Astrocyte (in vitro differentiated cells and primary cell): ENCODE results near the gene LYSMD2. TPM values are rescaled to one million over a fixed set of nuclear protein-coding genes. Genes with fewer than 3 reads are reported as not detected.

Source experiments
- DNase-seq: peaks from one replicate; pipeline ENCODE4 v3.0.0-alpha.2; 2010; ENCODE audit warnings: low read depth
- FAIRE-seq: peaks from 2 replicates; lab custom pipeline; 2011; peaks lifted over from hg19 to GRCh38; lab: Jason Lieb, UNC
- H2AFZ ChIP-seq: 2 replicates; pipeline ENCODE4 v1.6.0; 2012; ENCODE audit warnings: low read depth, low read length, inconsistent platforms
- H3K27ac ChIP-seq: 2 replicates; pipeline ENCODE4 v1.5.1; 2011; ENCODE audit warnings: low read depth, low read length, inconsistent platforms
- H3K27me3 ChIP-seq: 2 replicates; pipeline ENCODE4 v1.6.0; 2011; ENCODE audit warnings: low read length, inconsistent platforms; ENCODE audit not compliant: insufficient read depth
- H3K36me3 ChIP-seq: 2 replicates; pipeline ENCODE4 v1.5.1; 2011; ENCODE audit warnings: low read length, inconsistent platforms; ENCODE audit not compliant: insufficient read depth
- H3K4me1 ChIP-seq: 2 replicates; pipeline ENCODE4 v1.5.1; 2011; ENCODE audit warnings: low read length, inconsistent platforms; ENCODE audit not compliant: insufficient read depth
- H3K4me2 ChIP-seq: 2 replicates; pipeline ENCODE4 v1.6.0; 2012; ENCODE audit warnings: low read length, inconsistent platforms
- H3K4me3 ChIP-seq: 2 replicates; pipeline ENCODE4 v1.5.1; 2011; ENCODE audit warnings: low read depth, mild to moderate bottlenecking, low read length, inconsistent platforms; ENCODE audit not compliant: insufficient read depth
- H3K79me2 ChIP-seq: 2 replicates; pipeline ENCODE4 v1.6.0; 2012; ENCODE audit warnings: mild to moderate bottlenecking, low read length, inconsistent platforms; ENCODE audit not compliant: insufficient read depth
- H3K9ac ChIP-seq: 2 replicates; pipeline ENCODE4 v1.6.0; 2012; ENCODE audit warnings: mild to moderate bottlenecking, low read length, inconsistent platforms
- H3K9me3 ChIP-seq: 2 replicates; pipeline ENCODE4 v1.5.1; 2012; ENCODE audit warnings: low read depth, mild to moderate bottlenecking, low read length, inconsistent platforms; ENCODE audit not compliant: insufficient read depth
- H4K20me1 ChIP-seq: 2 replicates; pipeline ENCODE4 v1.6.0; 2012; ENCODE audit warnings: low read length, inconsistent platforms; ENCODE audit not compliant: insufficient read depth
- H3K27ac Mint-ChIP-seq: one replicate; pipeline ENCODE4 v1.8.0; 2021; ENCODE audit warnings: mild to moderate bottlenecking, mixed read lengths; ENCODE audit not compliant: unreplicated experiment
- H3K27me3 Mint-ChIP-seq: one replicate; pipeline ENCODE4 v1.8.0; 2021; ENCODE audit warnings: low read depth, mixed read lengths; ENCODE audit not compliant: unreplicated experiment
- H3K36me3 Mint-ChIP-seq: one replicate; pipeline ENCODE4 v1.8.0; 2021; ENCODE audit warnings: low read depth, mixed read lengths; ENCODE audit not compliant: unreplicated experiment
- H3K4me1 Mint-ChIP-seq: one replicate; pipeline ENCODE4 v1.8.0; 2021; ENCODE audit warnings: low read depth, mixed read lengths; ENCODE audit not compliant: unreplicated experiment
- H3K4me3 Mint-ChIP-seq: one replicate; pipeline ENCODE4 v1.8.0; 2021; ENCODE audit warnings: mild to moderate bottlenecking, moderate library complexity, mixed read lengths; ENCODE audit not compliant: unreplicated experiment
- H3K9me3 Mint-ChIP-seq: one replicate; pipeline ENCODE4 v1.8.0; 2021; ENCODE audit warnings: mild to moderate bottlenecking, mixed read lengths; ENCODE audit not compliant: unreplicated experiment
- EZH2 ChIP-seq: IDR thresholded peaks from 2 replicates; pipeline ENCODE4 v1.6.1; 2012; ENCODE audit warnings: mild to moderate bottlenecking, low read length, inconsistent platforms; ENCODE audit not compliant: insufficient read depth
- total RNA-seq: library from RNA; stranded (reverse); gene quantifications from 2 replicates; pipeline ENCODE4 v1.2.1, GENCODE V29; 2021
- TF ChIP-seq, protein P1 (sequence below): IDR thresholded peaks from 2 replicates; pipeline ENCODE4 v1.5.1; 2011; ENCODE audit warnings: low read depth, mild to moderate bottlenecking, inconsistent platforms, low read length, moderate library complexity; ENCODE audit not compliant: insufficient read depth

Gene LYSMD2
- total RNA-seq, 1 donor from 2014 or later: 3.4 TPM

DNA sequence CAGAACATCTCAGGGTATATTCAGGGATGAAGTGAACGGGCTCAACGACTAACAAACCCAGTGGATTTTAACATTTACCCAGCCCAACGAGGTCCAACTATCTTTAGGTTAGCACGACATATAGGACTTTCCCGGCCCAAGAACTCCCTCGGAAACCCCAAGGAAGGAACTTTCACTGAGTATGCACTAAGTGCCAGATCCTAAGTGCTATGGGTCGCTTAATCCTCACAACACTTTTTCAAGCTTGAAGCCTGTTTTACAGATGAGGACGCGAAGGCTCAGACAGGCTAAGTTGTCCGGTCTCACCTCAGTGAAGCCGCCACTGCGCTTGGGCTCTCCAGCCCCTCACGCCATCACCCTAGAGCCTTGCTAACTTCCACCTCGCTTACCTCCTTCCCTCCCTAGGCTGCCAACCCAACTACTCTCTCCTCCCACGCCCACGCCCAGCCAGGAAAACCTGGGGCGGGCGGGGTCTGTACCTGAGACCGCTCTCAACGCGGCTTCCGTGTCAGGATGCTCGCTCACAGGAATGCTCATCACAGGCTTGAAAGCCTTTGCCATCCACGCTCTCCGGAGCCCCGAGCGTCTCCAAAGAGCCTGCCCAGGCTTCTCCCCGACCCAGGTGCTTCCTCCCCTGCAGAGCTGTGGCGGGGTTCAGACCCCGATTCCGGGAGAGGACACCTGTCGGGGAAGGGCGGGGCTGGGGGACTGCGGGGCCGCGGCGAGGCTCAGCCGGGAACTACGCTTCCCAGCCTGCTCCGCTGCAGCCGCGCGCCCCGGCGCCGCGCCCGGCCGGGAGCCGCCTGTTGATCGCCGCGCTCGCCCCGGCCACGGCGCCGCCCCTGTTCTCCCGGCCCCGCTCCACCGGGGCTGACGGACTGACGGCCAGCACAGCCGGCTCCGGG, 13.6 kb upstream of the LYSMD2 start, which contains the start of gene TMOD2:
Gene TMOD2, plus strand, starts transcription at position 806 of the 905 bp plus-strand sequence. CDS start 14,845 bp downstream, outside the sequence.
- Mint-ChIP-seq H3K4me3 (peak within 1 kb of the TSS; percentile 89), H3K36me3 (no peaks in the 10 kb centered on the region), H3K4me1 (no peaks in the 10 kb centered on the region), H3K27me3 (peaks cover 32% of the 10 kb centered on the region), H3K9me3 (no peaks in the 10 kb centered on the region), H3K27ac (peak within 1 kb of the TSS; percentile 64)
- TF ChIP-seq, protein P1, sequence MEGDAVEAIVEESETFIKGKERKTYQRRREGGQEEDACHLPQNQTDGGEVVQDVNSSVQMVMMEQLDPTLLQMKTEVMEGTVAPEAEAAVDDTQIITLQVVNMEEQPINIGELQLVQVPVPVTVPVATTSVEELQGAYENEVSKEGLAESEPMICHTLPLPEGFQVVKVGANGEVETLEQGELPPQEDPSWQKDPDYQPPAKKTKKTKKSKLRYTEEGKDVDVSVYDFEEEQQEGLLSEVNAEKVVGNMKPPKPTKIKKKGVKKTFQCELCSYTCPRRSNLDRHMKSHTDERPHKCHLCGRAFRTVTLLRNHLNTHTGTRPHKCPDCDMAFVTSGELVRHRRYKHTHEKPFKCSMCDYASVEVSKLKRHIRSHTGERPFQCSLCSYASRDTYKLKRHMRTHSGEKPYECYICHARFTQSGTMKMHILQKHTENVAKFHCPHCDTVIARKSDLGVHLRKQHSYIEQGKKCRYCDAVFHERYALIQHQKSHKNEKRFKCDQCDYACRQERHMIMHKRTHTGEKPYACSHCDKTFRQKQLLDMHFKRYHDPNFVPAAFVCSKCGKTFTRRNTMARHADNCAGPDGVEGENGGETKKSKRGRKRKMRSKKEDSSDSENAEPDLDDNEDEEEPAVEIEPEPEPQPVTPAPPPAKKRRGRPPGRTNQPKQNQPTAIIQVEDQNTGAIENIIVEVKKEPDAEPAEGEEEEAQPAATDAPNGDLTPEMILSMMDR: no peak
- TF ChIP-seq EZH2: no peak
- Histone ChIP-seq H3K79me2 (no peaks in the 10 kb centered on the region), H3K4me1 (peaks cover 6% of the 10 kb centered on the region), H4K20me1 (peaks cover 3% of the 10 kb centered on the region), H3K9me3 (no peaks in the 10 kb centered on the region), H3K27me3 (peaks cover 33% of the 10 kb centered on the region), H3K27ac (no peak within 1 kb of the TSS), H3K36me3 (no peaks in the 10 kb centered on the region), H2AFZ (peak within 1 kb of the TSS; percentile 85), H3K9ac (peak within 1 kb of the TSS; percentile 48), H3K4me3 (peak within 1 kb of the TSS; percentile 66), H3K4me2 (peak within 1 kb of the TSS; percentile 93)
- DNase-seq (no peak), FAIRE-seq (no peak)

DNA sequence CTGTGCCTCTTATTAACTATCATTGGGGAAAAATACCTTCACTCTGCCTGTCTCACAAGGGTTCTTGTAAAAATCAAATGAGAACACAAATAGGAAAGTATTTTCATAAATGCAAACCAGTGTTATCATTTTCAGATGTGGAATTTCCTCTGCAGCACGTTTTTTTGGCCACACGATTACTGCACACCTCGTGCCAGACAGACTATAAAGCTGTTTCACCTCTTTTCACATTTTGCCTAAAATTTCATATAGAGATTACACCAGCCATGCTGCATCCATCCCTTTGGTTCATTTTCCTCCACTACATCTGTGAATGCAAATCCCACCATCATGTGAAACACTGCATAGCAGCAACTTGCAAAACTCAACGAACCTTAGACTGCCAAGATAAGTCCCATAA, 12.7 kb upstream of the LYSMD2 start:
- peaks cover 3% of the 10 kb centered on the region for H4K20me1 ChIP-seq
- no peak overlapping the region for H3K4me2 ChIP-seq
- H3K9ac ChIP-seq: no peak overlapping the region
- peaks cover 37% of the 10 kb centered on the region for H3K27me3 ChIP-seq
- no peaks in the 10 kb centered on the region for H3K4me1 Mint-ChIP-seq
- H3K4me3 Mint-ChIP-seq: peak overlapping the region; percentile 87
- H2AFZ ChIP-seq: no peak overlapping the region
- peaks cover 6% of the 10 kb centered on the region for H3K4me1 ChIP-seq
- peaks cover 32% of the 10 kb centered on the region for H3K27me3 Mint-ChIP-seq
- no peak for TF ChIP-seq EZH2
- TF ChIP-seq, protein P1: no peak
- H3K79me2 ChIP-seq: no peaks in the 10 kb centered on the region
- no peak for FAIRE-seq
- H3K36me3 ChIP-seq: no peaks in the 10 kb centered on the region
- no peak overlapping the region for H3K4me3 ChIP-seq
- no peak for DNase-seq
- no peaks in the 10 kb centered on the region for H3K36me3 Mint-ChIP-seq
- H3K27ac ChIP-seq: no peak overlapping the region
- H3K9me3 Mint-ChIP-seq: no peaks in the 10 kb centered on the region
- no peak overlapping the region for H3K27ac Mint-ChIP-seq
- H3K9me3 ChIP-seq: no peaks in the 10 kb centered on the region

DNA sequence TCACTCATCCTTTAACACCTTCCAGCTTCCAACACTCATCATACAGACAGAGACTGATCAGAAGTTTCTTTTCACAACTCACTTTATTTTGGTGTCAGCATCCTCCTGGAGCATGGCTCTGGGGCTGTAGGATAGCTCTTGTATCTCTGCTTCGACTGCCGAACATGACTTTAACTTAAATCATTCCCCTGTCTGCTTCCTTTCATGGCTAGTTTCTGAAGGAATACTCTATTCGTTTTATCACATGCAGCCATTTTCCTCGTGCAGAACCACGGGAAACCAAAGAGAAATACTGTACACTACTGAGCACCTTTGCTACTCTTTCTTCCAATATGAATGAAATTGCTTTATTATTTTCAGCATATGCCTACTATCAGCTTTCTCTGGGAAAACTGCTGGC, 11.9 kb upstream of the LYSMD2 start:
- no peak overlapping the region for H3K27ac Mint-ChIP-seq
- Histone ChIP-seq H2AFZ (no peak overlapping the region), H3K79me2 (no peaks in the 10 kb centered on the region), H3K4me1 (peaks cover 6% of the 10 kb centered on the region), H3K27ac (no peak overlapping the region), H4K20me1 (peaks cover 3% of the 10 kb centered on the region), H3K4me3 (no peak overlapping the region), H3K9me3 (no peaks in the 10 kb centered on the region), H3K27me3 (peaks cover 40% of the 10 kb centered on the region), H3K4me2 (no peak overlapping the region), H3K36me3 (no peaks in the 10 kb centered on the region), H3K9ac (no peak overlapping the region)
- H3K4me3 Mint-ChIP-seq: no peak overlapping the region
- no peak for TF ChIP-seq EZH2
- TF ChIP-seq, protein P1: no peak
- H3K27me3 Mint-ChIP-seq: peaks cover 32% of the 10 kb centered on the region
- H3K9me3 Mint-ChIP-seq: no peaks in the 10 kb centered on the region
- H3K36me3 Mint-ChIP-seq: no peaks in the 10 kb centered on the region
- FAIRE-seq (no peak), DNase-seq (no peak)
- H3K4me1 Mint-ChIP-seq: no peaks in the 10 kb centered on the region
